ENCODE measurements around the gene CACNA1D.

Gene CACNA1D

GRCh38 chr3:53777468-53777867, 283.1 kb downstream of the CACNA1D start:
- FAIRE-seq, result no peak

GRCh38 chr3:53778153-53778552, 283.7 kb downstream of the CACNA1D start:
- no peak for FAIRE-seq
- no peak for DNase-seq (ENCODE audit: low spot score)

More at GRCh38 chr3:53777468-53777867, 283.1 kb downstream of the CACNA1D start:
- DNase-seq (ENCODE audit: low spot score), result no peak

GRCh38 chr3:53780171-53780570, 285.8 kb downstream of the CACNA1D start:
- no peak for FAIRE-seq

GRCh38 chr3:53780806-53781205, 286.4 kb downstream of the CACNA1D start:
- FAIRE-seq (no peak), DNase-seq (ENCODE audit: low spot score) (no peak)

More at GRCh38 chr3:53780171-53780570, 285.8 kb downstream of the CACNA1D start:
- no peak for DNase-seq (ENCODE audit: low spot score)

- FAIRE-seq (no peak), DNase-seq (ENCODE audit: low spot score) (no peak)
These were observed 292.6 kb downstream of the CACNA1D start for GRCh38 chr3:53787016-53787415.

- FAIRE-seq, result no peak
- no peak for DNase-seq (ENCODE audit: low spot score)
These were observed 293.6 kb downstream of the CACNA1D start for GRCh38 chr3:53788038-53788437.

GRCh38 chr3:53789459-53789858, 295.0 kb downstream of the CACNA1D start:
- FAIRE-seq (no peak), DNase-seq (ENCODE audit: low spot score) (no peak)

GRCh38 chr3:53790470-53790869, 296.1 kb downstream of the CACNA1D start:
- FAIRE-seq, result no peak
- DNase-seq (ENCODE audit: low spot score), result no peak

- no peak for DNase-seq (ENCODE audit: low spot score)
- no peak for FAIRE-seq
These were observed 296.9 kb downstream of the CACNA1D start for GRCh38 chr3:53791317-53791716.

GRCh38 chr3:53792866-53793265, 298.5 kb downstream of the CACNA1D start:
- DNase-seq (ENCODE audit: low spot score) (no peak), FAIRE-seq (peak; percentile 37)

- FAIRE-seq, result no peak
- peak; percentile 17 for DNase-seq (ENCODE audit: low spot score)
These were observed 300.2 kb downstream of the CACNA1D start for GRCh38 chr3:53794597-53794996.

- FAIRE-seq, result no peak
- peak; percentile 10 for DNase-seq (ENCODE audit: low spot score)
These were observed 300.8 kb downstream of the CACNA1D start for GRCh38 chr3:53795176-53795575.

GRCh38 chr3:53795789-53796560, 301.6 kb downstream of the CACNA1D start:
- DNase-seq (ENCODE audit: low spot score) (no peak), FAIRE-seq (no peak)

GRCh38 chr3:53798144-53798543, 303.7 kb downstream of the CACNA1D start:
- DNase-seq (ENCODE audit: low spot score), result no peak
- peak; percentile 97 for FAIRE-seq

- FAIRE-seq (no peak), DNase-seq (ENCODE audit: low spot score) (no peak)
These were observed 305.0 kb downstream of the CACNA1D start for GRCh38 chr3:53799338-53799865.

GRCh38 chr3:53800041-53800906, 305.9 kb downstream of the CACNA1D start:
- DNase-seq (ENCODE audit: low spot score) (no peak), FAIRE-seq (no peak)

GRCh38 chr3:53801319-53801718, 306.9 kb downstream of the CACNA1D start:
- DNase-seq (ENCODE audit: low spot score) (no peak), FAIRE-seq (no peak)

- DNase-seq (ENCODE audit: low spot score) (no peak), FAIRE-seq (no peak)
These were observed 308.0 kb downstream of the CACNA1D start for GRCh38 chr3:53802256-53802880.

GRCh38 chr3:53803124-53803815, 308.9 kb downstream of the CACNA1D start:
- FAIRE-seq (no peak), DNase-seq (ENCODE audit: low spot score) (no peak)

- no peak for DNase-seq (ENCODE audit: low spot score)
- FAIRE-seq, result no peak
These were observed 309.6 kb downstream of the CACNA1D start for GRCh38 chr3:53803816-53804695.
